ENCODE measurements around the gene NEK10.

NEK10 gene

DNA sequence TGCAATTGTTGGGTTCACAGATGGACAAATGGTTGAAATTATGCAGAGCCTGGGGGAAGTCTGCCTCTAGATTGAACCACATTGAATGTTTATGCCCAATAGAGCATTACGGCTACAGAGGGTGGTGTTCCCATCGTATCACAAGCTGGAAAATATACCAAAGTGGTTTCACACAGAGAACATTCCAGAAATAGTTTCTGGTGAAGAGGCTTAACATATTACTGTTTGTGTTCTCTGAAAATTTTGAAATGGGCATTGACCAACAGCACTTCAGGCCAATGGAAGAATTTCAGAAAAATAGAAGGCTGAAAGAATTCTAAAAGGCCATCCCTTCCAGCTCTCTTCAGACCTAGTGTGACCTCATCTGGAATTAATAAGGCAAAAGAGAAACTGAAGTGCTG is 203.9 kb downstream of the NEK10 start:
- no peaks in the 10 kb centered on the region for H3K27me3 ChIP-seq (ENCODE audit: insufficient read depth, low read length, poor library complexity, severe bottlenecking)
- no peak overlapping the region for H2AFZ ChIP-seq (ENCODE audit: low read length)
- no peaks in the 10 kb centered on the region for H4K20me1 ChIP-seq (ENCODE audit: insufficient read depth, low read length, poor library complexity, severe bottlenecking)
- H3K4me1 ChIP-seq (ENCODE audit: insufficient read depth, low read length, poor library complexity, severe bottlenecking), result no peaks in the 10 kb centered on the region
- no peaks in the 10 kb centered on the region for H3F3A ChIP-seq (ENCODE audit: low read depth)
- no peak overlapping the region for H3K4me3 ChIP-seq (ENCODE audit: low read length, poor library complexity, severe bottlenecking)
- H3K9ac ChIP-seq (ENCODE audit: low read depth, low read length, poor library complexity, severe bottlenecking), result no peak overlapping the region
- no peaks in the 10 kb centered on the region for H3K36me3 ChIP-seq (ENCODE audit: insufficient read depth, low read length)
- no peaks in the 10 kb centered on the region for H3K9me3 ChIP-seq (ENCODE audit: insufficient read depth, low read depth, low read length)
- TF ChIP-seq, protein P1, sequence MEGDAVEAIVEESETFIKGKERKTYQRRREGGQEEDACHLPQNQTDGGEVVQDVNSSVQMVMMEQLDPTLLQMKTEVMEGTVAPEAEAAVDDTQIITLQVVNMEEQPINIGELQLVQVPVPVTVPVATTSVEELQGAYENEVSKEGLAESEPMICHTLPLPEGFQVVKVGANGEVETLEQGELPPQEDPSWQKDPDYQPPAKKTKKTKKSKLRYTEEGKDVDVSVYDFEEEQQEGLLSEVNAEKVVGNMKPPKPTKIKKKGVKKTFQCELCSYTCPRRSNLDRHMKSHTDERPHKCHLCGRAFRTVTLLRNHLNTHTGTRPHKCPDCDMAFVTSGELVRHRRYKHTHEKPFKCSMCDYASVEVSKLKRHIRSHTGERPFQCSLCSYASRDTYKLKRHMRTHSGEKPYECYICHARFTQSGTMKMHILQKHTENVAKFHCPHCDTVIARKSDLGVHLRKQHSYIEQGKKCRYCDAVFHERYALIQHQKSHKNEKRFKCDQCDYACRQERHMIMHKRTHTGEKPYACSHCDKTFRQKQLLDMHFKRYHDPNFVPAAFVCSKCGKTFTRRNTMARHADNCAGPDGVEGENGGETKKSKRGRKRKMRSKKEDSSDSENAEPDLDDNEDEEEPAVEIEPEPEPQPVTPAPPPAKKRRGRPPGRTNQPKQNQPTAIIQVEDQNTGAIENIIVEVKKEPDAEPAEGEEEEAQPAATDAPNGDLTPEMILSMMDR (conservative IDR thresholded peaks at IDR 0.05; ENCODE audit: low read length), result no peak
- TF ChIP-seq EZH2phosphoT487 (IDR thresholded peaks at IDR 0.05; ENCODE audit: borderline replicate concordance), result no peak
- H3K9me2 ChIP-seq (replicated peaks; ENCODE audit: low read depth, low read length), result no peaks in the 10 kb centered on the region
- no peak overlapping the region for H3K4me2 ChIP-seq (ENCODE audit: low read depth, low read length, poor library complexity, severe bottlenecking)
- H3K79me2 ChIP-seq (ENCODE audit: insufficient read depth, low read length), result no peaks in the 10 kb centered on the region

DNA sequence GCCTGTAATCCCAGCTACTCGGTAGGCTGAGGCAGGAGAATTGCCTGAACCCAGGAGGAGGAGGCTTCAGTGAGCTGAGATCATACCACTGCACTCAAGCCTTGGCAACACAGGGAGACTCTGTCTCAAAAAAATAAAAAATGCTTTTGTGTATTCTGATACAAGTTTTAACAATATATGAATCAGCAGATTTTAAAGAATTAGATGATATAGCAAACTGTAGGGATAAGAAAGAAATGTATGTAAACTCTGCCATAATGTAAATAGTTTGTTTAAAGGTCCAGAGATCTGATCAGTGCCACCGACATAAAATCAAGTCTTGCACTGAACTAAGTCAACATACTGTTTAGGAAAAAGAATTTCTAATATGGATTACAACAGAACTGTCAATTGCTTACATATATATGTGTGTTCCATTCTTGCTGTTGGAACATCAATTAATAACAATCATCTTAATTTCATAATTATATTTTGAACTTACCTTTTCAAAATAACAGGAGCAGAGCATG is 208.3 kb downstream of the NEK10 start:
- H3K4me3 ChIP-seq (ENCODE audit: low read length, poor library complexity, severe bottlenecking), result no peak overlapping the region
- H3K9me3 ChIP-seq (ENCODE audit: insufficient read depth, low read depth, low read length), result no peaks in the 10 kb centered on the region
- no peaks in the 10 kb centered on the region for H3K9me2 ChIP-seq (replicated peaks; ENCODE audit: low read depth, low read length)
- no peaks in the 10 kb centered on the region for H3K4me1 ChIP-seq (ENCODE audit: insufficient read depth, low read length, poor library complexity, severe bottlenecking)
- H3K4me2 ChIP-seq (ENCODE audit: low read depth, low read length, poor library complexity, severe bottlenecking), result no peak overlapping the region
- H3K79me2 ChIP-seq (ENCODE audit: insufficient read depth, low read length), result no peaks in the 10 kb centered on the region
- no peak overlapping the region for H2AFZ ChIP-seq (ENCODE audit: low read length)
- H3K27me3 ChIP-seq (ENCODE audit: insufficient read depth, low read length, poor library complexity, severe bottlenecking), result no peaks in the 10 kb centered on the region
- TF ChIP-seq, protein P1 (conservative IDR thresholded peaks at IDR 0.05; ENCODE audit: low read length), result no peak
- no peak for TF ChIP-seq EZH2phosphoT487 (IDR thresholded peaks at IDR 0.05; ENCODE audit: borderline replicate concordance)
- H3K9ac ChIP-seq (ENCODE audit: low read depth, low read length, poor library complexity, severe bottlenecking), result no peak overlapping the region
- H3F3A ChIP-seq (ENCODE audit: low read depth), result no peaks in the 10 kb centered on the region
- no peaks in the 10 kb centered on the region for H4K20me1 ChIP-seq (ENCODE audit: insufficient read depth, low read length, poor library complexity, severe bottlenecking)
- no peaks in the 10 kb centered on the region for H3K36me3 ChIP-seq (ENCODE audit: insufficient read depth, low read length)

DNA sequence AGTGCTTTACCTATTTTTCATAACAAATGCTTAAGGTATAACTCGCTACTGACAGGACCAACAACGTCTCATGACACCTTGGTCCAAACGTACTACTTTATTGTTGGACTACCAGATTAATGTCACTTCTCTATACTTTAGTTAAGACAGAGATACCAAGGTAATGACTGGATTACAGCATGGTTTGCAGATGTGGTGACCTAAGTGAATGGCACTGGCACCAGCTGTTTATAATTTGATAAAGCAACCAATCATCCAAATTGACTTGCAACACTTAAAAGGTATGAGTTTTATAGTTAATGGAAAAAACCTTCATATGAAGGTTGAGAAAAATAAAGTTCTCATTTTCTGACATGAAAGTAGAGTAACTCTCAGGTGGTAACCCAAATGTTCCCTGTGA is 209.0 kb downstream of the NEK10 start:
- no peak for TF ChIP-seq EZH2phosphoT487 (IDR thresholded peaks at IDR 0.05; ENCODE audit: borderline replicate concordance)
- no peaks in the 10 kb centered on the region for H3K9me2 ChIP-seq (replicated peaks; ENCODE audit: low read depth, low read length)
- H3K9ac ChIP-seq (ENCODE audit: low read depth, low read length, poor library complexity, severe bottlenecking), result no peak overlapping the region

DNA sequence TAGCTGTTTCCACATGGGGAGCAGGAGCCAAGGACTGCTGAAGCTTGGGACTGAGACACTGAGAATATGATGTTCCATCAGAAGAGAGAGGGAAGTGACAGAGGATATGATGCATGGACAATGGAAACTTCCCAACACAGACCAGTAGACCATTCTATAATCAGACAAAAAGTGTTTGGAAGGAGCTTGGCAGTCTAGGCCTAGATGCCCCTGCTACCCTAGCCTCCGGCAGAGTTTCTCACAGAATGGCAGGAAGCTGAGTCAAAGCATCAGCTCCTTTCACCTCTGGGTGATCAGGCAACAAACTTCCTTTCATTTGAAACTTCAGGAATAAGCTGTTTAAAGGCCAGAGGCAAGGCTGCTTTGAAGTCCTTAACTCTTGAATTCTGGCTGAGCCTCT is 222.0 kb downstream of the NEK10 start:
- no peaks in the 10 kb centered on the region for H3F3A ChIP-seq (ENCODE audit: low read depth)
- no peaks in the 10 kb centered on the region for H3K79me2 ChIP-seq (ENCODE audit: insufficient read depth, low read length)
- no peak overlapping the region for H2AFZ ChIP-seq (ENCODE audit: low read length)
- H3K9me3 ChIP-seq (ENCODE audit: insufficient read depth, low read depth, low read length), result no peaks in the 10 kb centered on the region
- no peaks in the 10 kb centered on the region for H3K9me2 ChIP-seq (replicated peaks; ENCODE audit: low read depth, low read length)
- no peaks in the 10 kb centered on the region for H3K27me3 ChIP-seq (ENCODE audit: insufficient read depth, low read length, poor library complexity, severe bottlenecking)
- no peaks in the 10 kb centered on the region for H3K36me3 ChIP-seq (ENCODE audit: insufficient read depth, low read length)
- H3K4me2 ChIP-seq (ENCODE audit: low read depth, low read length, poor library complexity, severe bottlenecking), result no peak overlapping the region
- H4K20me1 ChIP-seq (ENCODE audit: insufficient read depth, low read length, poor library complexity, severe bottlenecking), result no peaks in the 10 kb centered on the region
- TF ChIP-seq, protein P1 (conservative IDR thresholded peaks at IDR 0.05; ENCODE audit: low read length), result no peak
- no peak for TF ChIP-seq EZH2phosphoT487 (IDR thresholded peaks at IDR 0.05; ENCODE audit: borderline replicate concordance)
- no peak overlapping the region for H3K9ac ChIP-seq (ENCODE audit: low read depth, low read length, poor library complexity, severe bottlenecking)
- H3K4me3 ChIP-seq (ENCODE audit: low read length, poor library complexity, severe bottlenecking), result no peak overlapping the region
- no peaks in the 10 kb centered on the region for H3K4me1 ChIP-seq (ENCODE audit: insufficient read depth, low read length, poor library complexity, severe bottlenecking)

More for the DNA sequence above, 209.0 kb downstream of the NEK10 start:
- Histone ChIP-seq H3K4me3 (ENCODE audit: low read length, poor library complexity, severe bottlenecking) (no peak overlapping the region), H3K79me2 (ENCODE audit: insufficient read depth, low read length) (no peaks in the 10 kb centered on the region), H2AFZ (ENCODE audit: low read length) (no peak overlapping the region), H3K36me3 (ENCODE audit: insufficient read depth, low read length) (no peaks in the 10 kb centered on the region), H4K20me1 (ENCODE audit: insufficient read depth, low read length, poor library complexity, severe bottlenecking) (no peaks in the 10 kb centered on the region), H3K27me3 (ENCODE audit: insufficient read depth, low read length, poor library complexity, severe bottlenecking) (no peaks in the 10 kb centered on the region), H3K4me1 (ENCODE audit: insufficient read depth, low read length, poor library complexity, severe bottlenecking) (no peaks in the 10 kb centered on the region), H3K9me3 (ENCODE audit: insufficient read depth, low read depth, low read length) (no peaks in the 10 kb centered on the region), H3F3A (ENCODE audit: low read depth) (no peaks in the 10 kb centered on the region), H3K4me2 (ENCODE audit: low read depth, low read length, poor library complexity, severe bottlenecking) (no peak overlapping the region)

Data from Loucy (cell line).